A549 (cell line): ENCODE results near the gene SEL1L3. TPM values are rescaled to one million over a fixed set of nuclear protein-coding genes. Genes with fewer than 3 reads are reported as not detected.

Source experiments
- ATAC-seq, 2 experiments: fragments of 200-7000 bp in 1 of 2; fragments of >200 bp in 1 of 2; cut with Nextera tagmentation in 1 of 2; cut with Tn5 transposase in 1 of 2; 3 replicates each; pipeline versions ENCODE4 v1.8.0 to v1.9.1; 2018 to 2020; ENCODE audit warnings: mild to moderate bottlenecking in 1 of 2, moderate library complexity in 1 of 2
- CTCF ChIA-PET: fragments of 300-600 bp; sonication (Branson Sonifier 250); formaldehyde crosslinking; extraction: SDS; loops from one replicate; lab custom pipeline; 2021; ENCODE audit warnings: antibody characterized with exemption, inconsistent platforms; lab: Yijun Ruan, JAX
- POLR2A ChIA-PET: fragments of 350-600 bp; formaldehyde crosslinking; extraction: SDS; loops from one replicate; lab custom pipeline; 2021; ENCODE audit warnings: antibody characterized with exemption, inconsistent platforms; lab: Yijun Ruan, JAX
- DNase-seq, 2 experiments: peaks; one replicate each; pipeline versions ENCODE4 v3.0.0 to v3.0.0-alpha.2; 2011 to 2016; ENCODE audit warnings: low read depth in 1 of 2, low spot score in 1 of 2
- FAIRE-seq: peaks from 2 replicates; lab custom pipeline; 2011; peaks lifted over from hg19 to GRCh38; lab: Jason Lieb, UNC
- H3K27ac ChIP-seq, 2 experiments: fragments of >200 bp; sonication (Bioruptor Twin); formaldehyde crosslinking; 3 replicates each; pipeline ENCODE4 v1.5.1; 2016 to 2017
- H3K4me1 ChIP-seq: fragments of >200 bp; sonication (Bioruptor Twin); formaldehyde crosslinking; 3 replicates; pipeline ENCODE4 v1.6.1; 2016
- H3K4me2 ChIP-seq: fragments of >200 bp; sonication (Bioruptor Twin); formaldehyde crosslinking; 3 replicates; pipeline ENCODE4 v1.6.1; 2016
- H3K4me3 ChIP-seq: fragments of >200 bp; sonication (Bioruptor Twin); formaldehyde crosslinking; 3 replicates; pipeline ENCODE4 v1.5.1; 2016
- H3K9me3 ChIP-seq: fragments of >200 bp; sonication (Bioruptor Twin); formaldehyde crosslinking; 3 replicates; pipeline ENCODE4 v1.6.1; 2016
- CHD4 ChIP-seq: fragments of 200-600 bp; sonication (generic); IDR thresholded peaks from 2 replicates; pipeline ENCODE4 v1.6.1; 2016; ENCODE audit warnings: antibody characterized with exemption, mild to moderate bottlenecking, borderline replicate concordance
- EHF ChIP-seq: fragments of 250-450 bp; sonication (Bioruptor Pico); IDR thresholded peaks from 2 replicates; pipeline ENCODE4 v1.5.0; 2020; ENCODE audit warnings: mild to moderate bottlenecking
- ESRRA ChIP-seq: fragments of 150-350 bp; IDR thresholded peaks from 2 replicates; pipeline ENCODE4 v1.6.1; 2014; ENCODE audit warnings: mild to moderate bottlenecking, low read length, borderline replicate concordance
- FOSB ChIP-seq: fragments of 250-450 bp; sonication (Bioruptor Pico); IDR thresholded peaks from 2 replicates; pipeline ENCODE4 v1.5.0; 2020; ENCODE audit warnings: mild to moderate bottlenecking, moderate library complexity
- FOXS1 ChIP-seq: fragments of 250-450 bp; sonication (Bioruptor Pico); IDR thresholded peaks from 2 replicates; pipeline ENCODE4 v1.5.0; 2020; ENCODE audit warnings: mild to moderate bottlenecking, moderate library complexity
- GATA3 ChIP-seq: IDR thresholded peaks from 2 replicates; pipeline ENCODE4 v1.6.1; 2012; ENCODE audit warnings: borderline replicate concordance
- HEYL ChIP-seq: fragments of 250-450 bp; sonication (Bioruptor Pico); IDR thresholded peaks from 2 replicates; pipeline ENCODE4 v1.8.0; 2021; ENCODE audit warnings: mild to moderate bottlenecking, moderate library complexity
- HOXA7 ChIP-seq: fragments of 250-450 bp; sonication (Bioruptor Pico); IDR thresholded peaks from 2 replicates; pipeline ENCODE4 v1.5.0; 2020; ENCODE audit warnings: mild to moderate bottlenecking, moderate library complexity
- JUN ChIP-seq, 2 experiments: fragments of >200 bp; sonication (Bioruptor Twin); formaldehyde crosslinking; IDR thresholded peaks; 2 replicates in 1 of 2; 3 replicates in 1 of 2; pipeline ENCODE4 v1.6.1; 2016 to 2017
- MAZ ChIP-seq: fragments of 150-350 bp; IDR thresholded peaks from 2 replicates; pipeline ENCODE4 v1.6.1; 2014; ENCODE audit warnings: antibody characterized with exemption, low read depth, low read length, borderline replicate concordance
- MYC ChIP-seq: IDR thresholded peaks from 2 replicates; pipeline ENCODE4 v1.6.1; 2012; ENCODE audit warnings: mild to moderate bottlenecking, inconsistent platforms, low read length, improper control_type of control experiment, borderline replicate concordance
- NPAS2 ChIP-seq: fragments of 250-450 bp; sonication (Bioruptor Pico); IDR thresholded peaks from 2 replicates; pipeline ENCODE4 v1.8.0; 2022; ENCODE audit warnings: mild to moderate bottlenecking, moderate library complexity, borderline replicate concordance
- NR3C1 ChIP-seq: fragments of >200 bp; sonication (Bioruptor Twin); formaldehyde crosslinking; IDR thresholded peaks from 3 replicates; pipeline ENCODE4 v1.6.1; 2017
- RARB ChIP-seq: fragments of 250-450 bp; sonication (Bioruptor Pico); IDR thresholded peaks from 2 replicates; pipeline ENCODE4 v1.8.0; 2021; ENCODE audit warnings: mild to moderate bottlenecking, moderate library complexity
- RFX5 ChIP-seq: fragments of 450-650 bp; IDR thresholded peaks from 2 replicates; pipeline ENCODE4 v1.7.1; 2014; ENCODE audit warnings: antibody characterized with exemption, mild to moderate bottlenecking, moderate library complexity
- RNF2 ChIP-seq: fragments of 200-600 bp; sonication (generic); IDR thresholded peaks from 2 replicates; pipeline ENCODE4 v1.6.1; 2016; ENCODE audit warnings: low read depth, mild to moderate bottlenecking, antibody characterized with exemption, moderate library complexity, borderline replicate concordance
- SMC3 ChIP-seq: fragments of >200 bp; sonication (Bioruptor Twin); formaldehyde crosslinking; IDR thresholded peaks from 3 replicates; pipeline ENCODE4 v1.6.1; 2018; ENCODE audit warnings: inconsistent platforms
- TP53 ChIP-seq: fragments of 250-450 bp; sonication (Bioruptor Pico); IDR thresholded peaks from 2 replicates; pipeline ENCODE4 v1.5.0; 2021; ENCODE audit warnings: mild to moderate bottlenecking, moderate library complexity
- ZC3H11A ChIP-seq: fragments of 450-650 bp; IDR thresholded peaks from 2 replicates; pipeline ENCODE4 v1.6.1; 2014; ENCODE audit warnings: antibody characterized with exemption, mild to moderate bottlenecking
- WGBS: methylation state at CpG from one replicate; pipeline ENCODE4 v1.1.6; 2017; ENCODE audit errors: missing lambda C conversion rate; 5-methylcytosine and 5-hydroxymethylcytosine counted together
- polyA plus RNA-seq, 4 experiments: library from polyadenylated mRNA; depleted of rRNA in 3 of 4; stranded (reverse); fragments of >200 nt; fragmentation: RNase III in 1 of 4; extraction: RNeasy Plus Mini Kit Qiagen cat#74134 plus additional on column Dnase treatment in 1 of 4; gene quantifications; 2 replicates in 3 of 4; 3 replicates in 1 of 4; pipeline ENCODE4 v1.2.3, GENCODE V29; 2011 to 2017
- TF ChIP-seq, protein P1 (sequence below): IDR thresholded peaks from 2 replicates; pipeline ENCODE4 v1.6.1; 2012
- TF ChIP-seq, protein P2 (sequence below): IDR thresholded peaks from 2 replicates; pipeline ENCODE4 v1.6.1; 2012

SEL1L3 gene
- polyA plus RNA-seq, 2 of the 4 experiments (the other 2 are of a cell fraction) = 26.1 to 27.0 TPM

DNA sequence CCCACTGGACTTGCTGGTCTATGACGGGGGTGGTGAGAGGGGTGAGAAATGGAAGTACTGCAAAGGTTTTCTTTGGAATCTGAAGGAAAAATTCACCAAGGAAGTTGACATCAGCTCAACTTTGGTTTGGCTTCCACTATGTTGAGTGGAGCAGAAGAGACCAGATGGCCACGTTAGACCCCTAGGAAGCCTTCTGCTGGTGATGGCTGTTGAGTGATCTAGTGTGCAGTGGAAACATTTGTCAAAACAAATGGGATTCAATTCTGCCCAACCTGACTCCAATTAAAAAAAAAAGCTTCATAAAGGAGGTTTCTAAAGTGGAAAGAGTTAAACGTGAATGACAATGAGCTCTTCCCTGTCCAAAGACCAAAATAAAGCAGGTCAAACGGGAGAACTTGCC lies 25.7 kb downstream of the SEL1L3 start (continued):
- TF ChIP-seq RNF2 = no peak

DNA sequence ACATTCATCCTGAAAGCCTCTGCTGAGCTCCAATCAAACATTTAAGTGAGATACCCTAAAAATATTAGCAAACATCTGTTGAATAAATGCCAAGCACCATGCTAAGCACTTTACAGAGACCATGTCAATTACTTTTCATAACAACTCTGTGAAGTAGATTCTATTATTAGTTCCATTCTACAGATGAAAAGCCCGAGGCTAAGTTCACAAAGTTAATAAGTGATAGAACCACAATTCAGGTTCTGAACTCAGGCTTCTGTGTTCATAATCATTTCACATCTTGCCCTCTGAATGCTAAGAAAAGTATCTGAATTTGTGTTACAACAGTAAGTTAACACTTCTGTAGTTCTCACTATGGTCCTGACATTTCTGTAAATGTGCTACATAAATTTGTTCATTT lies 27.4 kb downstream of the SEL1L3 start:
- H3K27ac ChIP-seq = no peak overlapping the region
- DNase-seq = no peak
- TF ChIP-seq, protein P1, sequence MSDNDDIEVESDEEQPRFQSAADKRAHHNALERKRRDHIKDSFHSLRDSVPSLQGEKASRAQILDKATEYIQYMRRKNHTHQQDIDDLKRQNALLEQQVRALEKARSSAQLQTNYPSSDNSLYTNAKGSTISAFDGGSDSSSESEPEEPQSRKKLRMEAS = no peak
- no peak for ATAC-seq
- no peaks in the 10 kb centered on the region for H3K9me3 ChIP-seq
- no peak overlapping the region for H3K4me3 ChIP-seq
- ChIA-PET CTCF (no interaction called here), POLR2A (no interaction called here)
- no peak overlapping the region for H3K4me2 ChIP-seq
- no peak for FAIRE-seq
- WGBS = 45% methylated on average over 1 of the region's 1 CpG
- H3K4me1 ChIP-seq = no peaks in the 10 kb centered on the region

DNA sequence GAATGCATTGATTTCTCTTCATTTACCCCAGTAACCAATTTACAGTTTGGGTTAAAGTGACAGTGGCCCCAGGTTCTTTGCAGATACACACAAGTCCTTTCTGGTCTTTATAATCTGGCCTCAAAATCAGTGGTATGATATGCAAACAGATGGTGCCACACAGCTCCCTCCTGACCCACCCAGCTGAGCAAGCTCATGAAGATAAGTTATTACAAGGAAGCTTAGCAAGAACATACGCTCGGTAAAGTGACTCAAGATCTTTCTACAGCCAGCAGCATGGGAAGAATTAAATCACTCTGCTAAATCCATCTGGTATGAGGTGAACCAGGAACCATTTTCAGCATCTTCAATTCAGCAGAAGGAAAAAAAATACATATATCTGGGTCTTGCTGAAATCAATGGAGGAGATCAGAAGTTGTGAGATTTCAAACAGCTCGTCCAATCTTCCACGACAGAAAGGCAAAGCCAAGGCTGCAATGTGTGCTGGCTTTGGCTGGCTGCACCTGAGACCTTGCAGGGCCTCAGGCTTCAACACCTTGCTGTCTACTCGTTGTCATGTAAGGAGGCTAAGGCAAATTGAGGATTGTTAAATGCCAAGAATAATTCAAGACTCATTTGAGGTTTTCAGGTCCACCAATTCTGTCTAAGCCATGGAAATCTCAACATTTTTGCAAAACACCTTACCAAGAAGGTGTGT lies 28.2 kb downstream of the SEL1L3 start:
- 74% methylated on average over 5 of the region's 5 CpGs for WGBS
- no peaks in the 10 kb centered on the region for H3K4me1 ChIP-seq
- ChIA-PET POLR2A (no interaction called here), CTCF (interaction anchor here (1.7 kb wide), 1 partner anchor 34 kb away, joined by 4 read pairs; no protein-coding TSS in a partner anchor)
- ATAC-seq = no peak
- no peak for DNase-seq
- no peak for TF ChIP-seq FOSB (CRISPR knock-in tag)
- TF ChIP-seq, protein P2, sequence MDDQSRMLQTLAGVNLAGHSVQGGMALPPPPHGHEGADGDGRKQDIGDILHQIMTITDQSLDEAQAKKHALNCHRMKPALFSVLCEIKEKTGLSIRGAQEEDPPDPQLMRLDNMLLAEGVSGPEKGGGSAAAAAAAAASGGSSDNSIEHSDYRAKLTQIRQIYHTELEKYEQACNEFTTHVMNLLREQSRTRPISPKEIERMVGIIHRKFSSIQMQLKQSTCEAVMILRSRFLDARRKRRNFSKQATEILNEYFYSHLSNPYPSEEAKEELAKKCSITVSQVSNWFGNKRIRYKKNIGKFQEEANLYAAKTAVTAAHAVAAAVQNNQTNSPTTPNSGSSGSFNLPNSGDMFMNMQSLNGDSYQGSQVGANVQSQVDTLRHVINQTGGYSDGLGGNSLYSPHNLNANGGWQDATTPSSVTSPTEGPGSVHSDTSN = no peak
- TF ChIP-seq TP53 = no peak
- TF ChIP-seq, protein P1 = no peak
- no peak for TF ChIP-seq NPAS2 (CRISPR knock-in tag)
- no peak for TF ChIP-seq SMC3
- TF ChIP-seq ESRRA = no peak
- TF ChIP-seq HOXA7 (CRISPR knock-in tag) = no peak
- no peak for TF ChIP-seq CHD4
- no peak for TF ChIP-seq FOXS1 (CRISPR knock-in tag)
- no peak for TF ChIP-seq ZC3H11A
- TF ChIP-seq GATA3 = no peak
- TF ChIP-seq HEYL (CRISPR knock-in tag) = no peak
- no peak for TF ChIP-seq NR3C1
- no peak for TF ChIP-seq MYC
- no peak overlapping the region for H3K4me2 ChIP-seq
- no peaks in the 10 kb centered on the region for H3K9me3 ChIP-seq
- FAIRE-seq = no peak
- no peak overlapping the region for H3K4me3 ChIP-seq
- H3K27ac ChIP-seq = no peak overlapping the region

DNA sequence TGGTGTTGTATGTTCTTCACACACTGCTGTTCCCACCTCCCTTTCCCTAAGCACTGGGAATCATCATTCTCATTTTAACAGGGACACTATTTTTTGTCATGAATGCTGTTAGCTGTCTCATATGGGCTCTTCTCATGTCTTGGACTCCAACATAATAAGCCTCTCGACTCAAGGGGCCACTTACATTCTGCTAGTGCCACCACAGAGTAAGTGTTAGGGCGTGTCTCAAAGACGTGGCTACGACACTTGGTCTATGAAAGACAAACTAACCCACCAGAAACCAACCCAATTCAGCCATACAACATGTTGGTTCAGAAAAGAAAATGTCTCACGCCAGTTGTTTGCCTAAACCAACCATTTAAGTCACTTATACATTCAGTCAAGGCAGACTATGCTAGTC lies 32.2 kb downstream of the SEL1L3 start:
- FAIRE-seq = no peak
- ATAC-seq = no peak
- WGBS = 98% methylated on average over 5 of the region's 5 CpGs
- Histone ChIP-seq H3K9me3 (no peaks in the 10 kb centered on the region), H3K4me3 (no peak overlapping the region), H3K4me2 (no peak overlapping the region), H3K4me1 (no peaks in the 10 kb centered on the region), H3K27ac (no peak overlapping the region)
- POLR2A ChIA-PET = no interaction called here
- no peak for DNase-seq
- CTCF ChIA-PET = no interaction called here
- TF ChIP-seq RFX5 = no peak
- no peak for TF ChIP-seq RARB (CRISPR knock-in tag)
- TF ChIP-seq MAZ = no peak
- TF ChIP-seq, protein P1 = no peak
- TF ChIP-seq GATA3 = no peak
- no peak for TF ChIP-seq EHF
- TF ChIP-seq JUN (IDR thresholded peaks at IDR 0.05) = no peak
